GM10847 (cell line): Measurements from ENCODE around the gene PSENEN.
A peak's percentile ranks its signal among the peaks of the same experiment; 100 is the strongest.

ENCODE experiments used
- POLR2A ChIP-seq: IDR thresholded peaks from 2 replicates; pipeline ENCODE4 v1.6.1; 2011; ENCODE audit not compliant: insufficient read length; ENCODE audit errors: extremely low read depth

The PSENEN gene

GRCh38 chr19:35751839-35752745, 6.6 kb downstream of the PSENEN start:
- no peak for TF ChIP-seq POLR2A

GRCh38 chr19:35752746-35753350, 7.4 kb downstream of the PSENEN start:
- no peak for TF ChIP-seq POLR2A

- no peak for TF ChIP-seq POLR2A
These were observed 8.4 kb downstream of the PSENEN start for GRCh38 chr19:35753634-35754369.

- no peak for TF ChIP-seq POLR2A
These were observed 9.1 kb downstream of the PSENEN start for GRCh38 chr19:35754370-35755130.

- no peak for TF ChIP-seq POLR2A
These were observed 9.7 kb downstream of the PSENEN start for GRCh38 chr19:35755131-35755549.

GRCh38 chr19:35755550-35756376, 10.3 kb downstream of the PSENEN start:
- TF ChIP-seq POLR2A = no peak

GRCh38 chr19:35756377-35757230, 11.2 kb downstream of the PSENEN start, which contains the start of gene HSPB6:
TSS of gene HSPB6 (minus strand) at chr19:35757029. CDS start at chr19:35757008, 21 bp downstream.
- TF ChIP-seq POLR2A = no peak

GRCh38 chr19:35757231-35757748, 11.8 kb downstream of the PSENEN start:
- no peak for TF ChIP-seq POLR2A

- peak; percentile 51 for TF ChIP-seq POLR2A
These were observed 12.5 kb downstream of the PSENEN start, which contains the start of gene PROSER3 for GRCh38 chr19:35757749-35758608. TSS of gene PROSER3 (plus strand) at chr19:35758176. CDS start at chr19:35758216, 40 bp downstream.

GRCh38 chr19:35759697-35760096, 14.2 kb downstream of the PSENEN start:
- no peak for TF ChIP-seq POLR2A

GRCh38 chr19:35760711-35761349, 15.4 kb downstream of the PSENEN start:
- no peak for TF ChIP-seq POLR2A

GRCh38 chr19:35764432-35765315, 19.2 kb downstream of the PSENEN start:
- no peak for TF ChIP-seq POLR2A
